ENCODE data around the gene FRMD8. TPM values are rescaled to one million over a fixed set of nuclear protein-coding genes. Genes with fewer than 3 reads are reported as not detected.

Gene FRMD8
- total and polyA plus RNA-seq, 2 of the 4 experiments (the other 2 are of a cell fraction): 11.3 to 19.8 TPM

DNA sequence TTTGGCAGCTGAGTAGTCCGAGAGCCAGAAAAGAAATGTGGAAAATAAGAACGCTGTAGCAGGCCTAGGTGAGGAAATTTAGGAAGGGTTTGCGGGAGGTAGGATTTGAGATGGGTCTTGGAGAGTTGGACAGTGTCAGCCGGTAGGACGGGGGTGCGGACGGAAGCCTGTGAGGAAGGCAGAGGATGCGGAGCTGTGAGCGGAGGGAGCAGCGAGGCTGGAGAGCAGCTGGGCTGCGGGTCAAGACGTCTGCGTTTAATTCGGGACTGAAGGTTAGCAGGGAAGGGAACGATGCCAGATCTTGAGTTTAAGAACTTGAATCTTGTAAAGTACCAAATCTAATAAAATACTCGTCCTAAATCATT is 32.6 kb upstream of the FRMD8 start:
- Histone ChIP-seq H3K9ac (ENCODE audit: low read depth, low read length) (no peak overlapping the region), H4K91ac (ENCODE audit: insufficient read depth, low read depth, low read length) (no peak overlapping the region), H3K4me2 (ENCODE audit: low read depth, low read length) (peak overlapping the region; percentile 96), H3K9me1 (ENCODE audit: insufficient read depth, low read length) (peaks cover 9% of the 10 kb centered on the region; the same call in 1 of the 2 replicates), H2BK5ac (ENCODE audit: low read depth, low read length, poor library complexity, severe bottlenecking) (no peak overlapping the region), H3K27ac (ENCODE audit: insufficient read depth, low read length) (no peak overlapping the region), H2BK120ac (ENCODE audit: low read depth, low read length) (no peak overlapping the region), H4K5ac (ENCODE audit: low read depth, low read length) (no peak overlapping the region), H3K27me3 (ENCODE audit: control insufficient read depth, insufficient read depth, low read length) (peaks cover 22% of the 10 kb centered on the region), H3K36me3 (ENCODE audit: control insufficient read depth, insufficient read depth, low read length) (peaks cover 28% of the 10 kb centered on the region), H3K79me1 (ENCODE audit: low read depth in 1 of 2, low read length in 2 of 2) (0 out of 4 replicates have a peak, but pooled peaks cover 0 to 4% of the 10 kb centered on the region in 2 experiments), H3K4me1 (ENCODE audit: control insufficient read depth, insufficient read depth, low read length) (peaks cover 8% of the 10 kb centered on the region), H3K4ac (ENCODE audit: low read depth, low read length) (no peak overlapping the region), H2AK5ac (ENCODE audit: low read depth, low read length) (no peak overlapping the region), H3K23ac (ENCODE audit: low read depth, low read length) (no peak overlapping the region), H3K14ac (replicated peaks; ENCODE audit: low read depth, low read length) (no peak overlapping the region), H4K20me1 (ENCODE audit: insufficient read depth, low read length) (peaks cover 15% of the 10 kb centered on the region), H3K4me3 (ENCODE audit: insufficient read depth, low read depth, low read length) (peak overlapping the region; percentile 68; the same call in 1 of the 2 replicates), H2BK20ac (ENCODE audit: low read depth, low read length) (no peak overlapping the region), H2AFZ (replicated peaks; ENCODE audit: low read length, poor library complexity) (no peak overlapping the region), H3K18ac (ENCODE audit: low read depth, low read length) (no peak overlapping the region), H2AK9ac (replicated peaks; ENCODE audit: low read depth, low read length, poor library complexity) (peak overlapping the region; percentile 5), H2BK15ac (ENCODE audit: low read depth, low read length) (no peak overlapping the region), H4K8ac (ENCODE audit: low read depth in 2 of 2, low read length in 2 of 2) (no peak overlapping the region), H3K9me3 (ENCODE audit: control insufficient read depth, insufficient read depth, low read length) (no peaks in the 10 kb centered on the region), H3K56ac (ENCODE audit: extremely low read depth, insufficient read depth, low read length) (no peak overlapping the region)
- in situ Hi-C loops (cut with MboI; ENCODE audit: low sequenced_read_pairs) (no loop called here), dilution Hi-C loops (cut with HindIII; ENCODE audit: low sequenced_read_pairs, unreplicated experiment) (no loop called here), intact Hi-C loops (cut with micrococcal nuclease) (loop anchor here (1.0 kb wide), 1 partner anchor 37 kb away; no protein-coding TSS in a partner anchor)
- no TSS peak for BruUV-seq (replicated peaks)
- ChIA-PET CTCF (no interaction called here), POLR2A (ENCODE audit: unreplicated experiment) (interaction anchor here (0.6 to 0.7 kb wide), 2 partner anchors 19 to 150 kb away, joined by 4 read pairs; no protein-coding TSS in a partner anchor)
- ATAC-seq (ENCODE audit: low read depth) (peak; percentile 2), DNase-seq (no peak)
- no peak for TF ChIP-seq RAD21 (IDR thresholded peaks at IDR 0.05; ENCODE audit: low read length)
- TF ChIP-seq MXI1 (IDR thresholded peaks at IDR 0.05; ENCODE audit: borderline replicate concordance, low read depth, low read length): no peak
- TF ChIP-seq MAFK (IDR thresholded peaks at IDR 0.05; ENCODE audit: low read depth, low read length): no peak
- TF ChIP-seq MAZ (IDR thresholded peaks at IDR 0.05; ENCODE audit: borderline replicate concordance, low read depth, low read length): no peak
- TF ChIP-seq FOS (IDR thresholded peaks at IDR 0.05; ENCODE audit: low read depth, low read length): no peak
- WGBS, 2 experiments (ENCODE audit: extremely low coverage in 2 of 2, insufficient read length in 1 of 2): 31% methylated on average over 9 of the region's 16 CpGs; no CpG with 5 or more reads in 1 of the 2 experiments

Measured in IMR-90 (cell line).